ENCODE results near the gene IL4. TPM values are rescaled to one million over a fixed set of nuclear protein-coding genes. Genes with fewer than 3 reads are reported as not detected.
A peak's percentile ranks its signal among the peaks of the same experiment; 100 is the strongest.

Gene IL4
- total and polyA plus RNA-seq, 4 donors = 0.43 TPM; not detected in 3

GRCh38 chr5:132656774-132657355 is 16.9 kb upstream of the IL4 start:
- Histone ChIP-seq H3K4me1 (ENCODE audit: control insufficient read depth, insufficient read depth, low read length) (peaks cover 12% of the 10 kb centered on the region), H3K36me3 (ENCODE audit: control insufficient read depth, insufficient read depth, low read length) (no peaks in the 10 kb centered on the region), H3K9me3 (ENCODE audit: control insufficient read depth, insufficient read depth, low read length) (no peaks in the 10 kb centered on the region), H3K27me3 (ENCODE audit: control insufficient read depth, insufficient read depth, low read length) (peaks cover 15% of the 10 kb centered on the region), H3K4me3 (ENCODE audit: low read depth, low read length) (peak overlapping the region; percentile 12), H3K27ac (ENCODE audit: low read depth, low read length) (no peak overlapping the region)
- whole genome bisulfite sequencing (ENCODE audit: insufficient coverage) = 57% methylated on average over 6 of the region's 12 CpGs
- DNase-seq (ENCODE audit: low read depth in 4 of 6, low spot score in 6 of 6) = no peak

GRCh38 chr5:132657676-132658380 is 16.0 kb upstream of the IL4 start, which contains the start of gene IL13:
Gene IL13, plus strand, starts transcription at chr5:132658173. Its CDS starts 14 bp downstream, at chr5:132658187.
- peaks cover 15% of the 10 kb centered on the region for H3K27me3 ChIP-seq (ENCODE audit: control insufficient read depth, insufficient read depth, low read length)
- no peaks in the 10 kb centered on the region for H3K9me3 ChIP-seq (ENCODE audit: control insufficient read depth, insufficient read depth, low read length)
- 97% methylated on average over 9 of the region's 12 CpGs for WGBS (ENCODE audit: insufficient coverage)
- H3K36me3 ChIP-seq (ENCODE audit: control insufficient read depth, insufficient read depth, low read length) = no peaks in the 10 kb centered on the region
- no peak for DNase-seq (ENCODE audit: low read depth in 4 of 6, low spot score in 6 of 6)
- H3K4me3 ChIP-seq (ENCODE audit: low read depth, low read length) = no peak within 1 kb of the TSS
- H3K27ac ChIP-seq (ENCODE audit: low read depth, low read length) = no peak within 1 kb of the TSS
- H3K4me1 ChIP-seq (ENCODE audit: control insufficient read depth, insufficient read depth, low read length) = peaks cover 13% of the 10 kb centered on the region

GRCh38 chr5:132658381-132659302 is 15.1 kb upstream of the IL4 start:
- DNase-seq (ENCODE audit: low read depth in 4 of 6, low spot score in 6 of 6) = no peak
- WGBS (ENCODE audit: insufficient coverage) = 89% methylated on average over 8 of the region's 9 CpGs
- H3K36me3 ChIP-seq (ENCODE audit: control insufficient read depth, insufficient read depth, low read length) = no peaks in the 10 kb centered on the region
- no peak overlapping the region for H3K4me3 ChIP-seq (ENCODE audit: low read depth, low read length)
- peaks cover 15% of the 10 kb centered on the region for H3K27me3 ChIP-seq (ENCODE audit: control insufficient read depth, insufficient read depth, low read length)
- H3K9me3 ChIP-seq (ENCODE audit: control insufficient read depth, insufficient read depth, low read length) = no peaks in the 10 kb centered on the region
- H3K4me1 ChIP-seq (ENCODE audit: control insufficient read depth, insufficient read depth, low read length) = peaks cover 18% of the 10 kb centered on the region
- H3K27ac ChIP-seq (ENCODE audit: low read depth, low read length) = no peak overlapping the region

- Histone ChIP-seq H3K9me3 (ENCODE audit: control insufficient read depth, insufficient read depth, low read length) (no peaks in the 10 kb centered on the region), H3K4me1 (ENCODE audit: control insufficient read depth, insufficient read depth, low read length) (peaks cover 22% of the 10 kb centered on the region), H3K36me3 (ENCODE audit: control insufficient read depth, insufficient read depth, low read length) (no peaks in the 10 kb centered on the region), H3K27me3 (ENCODE audit: control insufficient read depth, insufficient read depth, low read length) (peaks cover 10% of the 10 kb centered on the region), H3K27ac (ENCODE audit: low read depth, low read length) (no peak overlapping the region), H3K4me3 (ENCODE audit: low read depth, low read length) (no peak overlapping the region)
- no peak for DNase-seq (ENCODE audit: low read depth in 4 of 6, low spot score in 6 of 6)
- WGBS (ENCODE audit: insufficient coverage) = 93% methylated on average over 20 of the region's 23 CpGs
These were observed 13.9 kb upstream of the IL4 start for GRCh38 chr5:132659598-132660493.

GRCh38 chr5:132661231-132662003 is 12.4 kb upstream of the IL4 start:
- Histone ChIP-seq H3K4me1 (ENCODE audit: control insufficient read depth, insufficient read depth, low read length) (peaks cover 16% of the 10 kb centered on the region), H3K4me3 (ENCODE audit: low read depth, low read length) (no peak overlapping the region), H3K27me3 (ENCODE audit: control insufficient read depth, insufficient read depth, low read length) (peaks cover 4% of the 10 kb centered on the region), H3K27ac (ENCODE audit: low read depth, low read length) (no peak overlapping the region), H3K36me3 (ENCODE audit: control insufficient read depth, insufficient read depth, low read length) (no peaks in the 10 kb centered on the region), H3K9me3 (ENCODE audit: control insufficient read depth, insufficient read depth, low read length) (no peaks in the 10 kb centered on the region)
- DNase-seq (ENCODE audit: low read depth in 4 of 6, low spot score in 6 of 6) = no peak
- 86% methylated on average over 9 of the region's 12 CpGs for WGBS (ENCODE audit: insufficient coverage)

- H3K27ac ChIP-seq (ENCODE audit: low read depth, low read length) = no peak overlapping the region
- H3K36me3 ChIP-seq (ENCODE audit: control insufficient read depth, insufficient read depth, low read length) = no peaks in the 10 kb centered on the region
- H3K9me3 ChIP-seq (ENCODE audit: control insufficient read depth, insufficient read depth, low read length) = no peaks in the 10 kb centered on the region
- no peak overlapping the region for H3K4me3 ChIP-seq (ENCODE audit: low read depth, low read length)
- no peaks in the 10 kb centered on the region for H3K27me3 ChIP-seq (ENCODE audit: control insufficient read depth, insufficient read depth, low read length)
- H3K4me1 ChIP-seq (ENCODE audit: control insufficient read depth, insufficient read depth, low read length) = peaks cover 10% of the 10 kb centered on the region
- 96% methylated on average over 4 of the region's 9 CpGs for WGBS (ENCODE audit: insufficient coverage)
- DNase-seq (ENCODE audit: low read depth in 4 of 6, low spot score in 6 of 6) = no peak
These were observed 11.8 kb upstream of the IL4 start for GRCh38 chr5:132662004-132662401.

- Histone ChIP-seq H3K27ac (ENCODE audit: low read depth, low read length) (no peak overlapping the region), H3K4me1 (ENCODE audit: control insufficient read depth, insufficient read depth, low read length) (peaks cover 14% of the 10 kb centered on the region), H3K36me3 (ENCODE audit: control insufficient read depth, insufficient read depth, low read length) (no peaks in the 10 kb centered on the region), H3K27me3 (ENCODE audit: control insufficient read depth, insufficient read depth, low read length) (no peaks in the 10 kb centered on the region), H3K4me3 (ENCODE audit: low read depth, low read length) (no peak overlapping the region), H3K9me3 (ENCODE audit: control insufficient read depth, insufficient read depth, low read length) (no peaks in the 10 kb centered on the region)
- DNase-seq (ENCODE audit: low read depth in 4 of 6, low spot score in 6 of 6) = no peak
- 87% methylated on average over 25 of the region's 25 CpGs for WGBS (ENCODE audit: insufficient coverage)
These were observed 10.6 kb upstream of the IL4 start for GRCh38 chr5:132662925-132663770.
